ENCODE data around the gene SPRR2F.

SPRR2F gene

DNA sequence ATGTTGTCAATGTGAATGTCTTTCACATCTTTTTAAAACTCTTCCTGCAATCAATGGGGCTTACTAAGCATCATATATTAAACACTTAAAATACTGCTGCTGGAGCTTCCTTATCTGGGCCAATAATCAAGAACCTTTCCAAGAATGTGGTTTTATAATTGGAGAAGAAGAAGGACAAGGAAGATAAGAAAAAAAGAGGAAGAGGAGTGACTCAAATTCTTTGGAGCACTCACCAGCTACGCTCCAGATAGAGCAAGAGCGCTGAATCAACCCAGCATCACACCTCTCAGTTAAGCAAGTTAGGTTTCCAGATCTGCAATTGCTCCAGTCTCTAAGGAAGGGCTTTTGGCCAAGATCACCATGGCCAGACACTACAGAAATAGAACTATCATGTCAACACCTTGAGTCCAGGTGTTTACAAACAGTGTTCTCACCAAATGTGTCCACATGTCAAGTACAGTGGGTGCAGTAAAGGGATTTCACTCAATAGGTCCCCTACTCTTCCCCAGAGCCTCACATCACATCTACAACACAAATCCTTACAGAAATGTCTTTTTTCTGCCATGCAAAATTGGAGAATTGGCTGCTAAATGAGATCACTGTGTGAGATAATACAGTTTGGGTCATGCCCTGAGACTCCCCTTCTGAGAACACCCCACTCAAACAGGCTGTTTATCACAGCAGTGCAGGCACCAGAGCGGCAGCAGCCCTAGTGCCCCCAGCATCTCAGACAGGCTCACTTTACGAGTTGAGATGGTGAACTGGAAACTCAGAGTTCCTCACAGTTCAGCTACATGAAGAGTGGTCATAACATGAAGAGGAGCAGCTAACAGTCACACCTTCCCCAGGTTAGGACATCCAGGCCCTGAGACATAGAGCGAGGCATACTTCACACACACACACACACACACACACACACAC is 40.2 kb downstream of the SPRR2F start:
- no peak for DNase-seq

DNA sequence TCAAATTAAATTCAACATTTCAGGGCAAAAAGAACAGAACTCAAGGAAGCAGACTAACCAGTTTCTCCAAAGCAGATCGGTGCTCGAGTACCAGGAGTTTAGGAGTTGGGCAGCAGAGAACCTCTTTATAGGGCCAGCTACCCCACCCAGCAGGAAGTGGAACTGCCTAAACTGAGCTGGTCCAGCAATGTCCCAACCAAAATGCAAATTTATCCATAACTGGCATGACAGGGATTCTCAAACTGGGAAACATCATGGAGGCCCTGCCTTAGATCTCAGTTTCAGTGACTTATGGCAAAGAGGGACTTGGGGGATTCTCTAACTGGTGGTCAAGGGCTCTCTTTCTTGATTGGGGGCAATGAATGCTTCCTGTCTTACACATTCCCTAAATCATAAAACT is 41.8 kb downstream of the SPRR2F start, which contains the start of gene SPRR2B:
TSS of gene SPRR2B (minus strand) at position 101 of the 400 bp plus-strand sequence. CDS start 772 bp downstream, outside the sequence.
- DNase-seq, result no peak

DNA sequence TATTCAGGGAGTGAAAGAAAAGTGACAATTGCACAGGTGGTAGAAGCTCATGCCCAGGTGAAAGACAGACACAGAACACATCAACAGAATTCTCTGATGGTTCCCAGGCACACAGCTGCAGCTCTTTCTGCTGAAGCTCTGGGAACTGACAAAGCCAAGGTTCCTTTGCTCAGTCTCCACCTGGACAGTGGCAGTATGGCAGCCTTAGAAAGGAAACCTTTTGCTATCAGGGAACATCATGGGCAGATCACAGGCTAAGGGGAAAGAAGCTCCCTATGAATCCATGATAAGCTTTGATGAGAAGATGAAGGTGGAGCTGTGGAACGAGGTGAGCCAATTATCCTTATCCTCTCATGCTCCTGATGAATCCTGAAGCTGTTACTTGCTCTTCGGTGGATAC is 43.1 kb downstream of the SPRR2F start:
- DNase-seq, result no peak

All from activated CD4-positive, alpha-beta T cell treated with anti-CD3 and anti-CD28 coated beads, Interleukin-2, amount 50 U/mL, for 4 hours (primary cell).